HepG2 (cell line): ENCODE results near the gene MRPS5. TPM values are rescaled to one million over a fixed set of nuclear protein-coding genes. Genes with fewer than 3 reads are reported as not detected.

Experiments
- BCL3 ChIP-seq: sonication (generic); formaldehyde crosslinking; IDR thresholded peaks from 2 replicates; pipeline ENCODE4 v1.5.1; 2020; ENCODE audit warnings: mild to moderate bottlenecking, missing genetic modification reagents, moderate library complexity
- CBX2 ChIP-seq, 2 experiments: fragments of 200-600 bp in 1 of 2; sonication (generic); formaldehyde crosslinking in 1 of 2; IDR thresholded peaks; 2 replicates each; pipeline versions ENCODE4 v1.7.0 to v1.8.1; 2018 to 2022; ENCODE audit warnings: low read depth in 2 of 2, low read length in 1 of 2, mild to moderate bottlenecking in 1 of 2, missing genetic modification reagents in 1 of 2
- CREBL2 ChIP-seq: sonication (generic); formaldehyde crosslinking; IDR thresholded peaks from 2 replicates; pipeline ENCODE4 v1.8.1; 2023; ENCODE audit warnings: missing genetic modification reagents, mild to moderate bottlenecking, borderline replicate concordance
- DNMT1 ChIP-seq: sonication (generic); formaldehyde crosslinking; IDR thresholded peaks from 2 replicates; pipeline ENCODE4 v1.5.1; 2020; ENCODE audit warnings: mild to moderate bottlenecking, missing genetic modification reagents
- ERF ChIP-seq: IDR thresholded peaks from 2 replicates; pipeline ENCODE4 v1.6.1; 2018; ENCODE audit warnings: missing biosample characterization, missing genetic modification reagents
- GFI1 ChIP-seq: sonication (generic); formaldehyde crosslinking; IDR thresholded peaks from 2 replicates; pipeline ENCODE4 v1.5.0; 2020; ENCODE audit warnings: missing genetic modification reagents, mild to moderate bottlenecking, borderline replicate concordance
- HES4 ChIP-seq: sonication (generic); formaldehyde crosslinking; IDR thresholded peaks from 2 replicates; pipeline ENCODE4 v1.9.0; 2021; ENCODE audit warnings: mild to moderate bottlenecking, missing genetic modification reagents, borderline replicate concordance
- JARID2 ChIP-seq: sonication (generic); formaldehyde crosslinking; IDR thresholded peaks from 2 replicates; pipeline ENCODE4 v1.8.1; 2023; ENCODE audit warnings: missing genetic modification reagents, inconsistent platforms; ENCODE audit not compliant: insufficient replicate concordance
- MAFK ChIP-seq, 2 experiments: IDR thresholded peaks in 1 of 2; conservative IDR thresholded peaks in 1 of 2; 2 replicates each; pipeline ENCODE4 v1.6.1; 2011; ENCODE audit warnings: improper control_type of control experiment in 2 of 2, low read length in 2 of 2
- NCOA1 ChIP-seq: sonication (generic); formaldehyde crosslinking; IDR thresholded peaks from 2 replicates; pipeline ENCODE4 v1.9.0; 2021; ENCODE audit warnings: missing genetic modification reagents
- PAX8 ChIP-seq: sonication (generic); formaldehyde crosslinking; IDR thresholded peaks from 2 replicates; pipeline ENCODE4 v1.8.0; 2022; ENCODE audit warnings: mild to moderate bottlenecking, missing genetic modification reagents, borderline replicate concordance
- PTBP1 ChIP-seq: fragments of 200-400 bp; formaldehyde crosslinking; IDR thresholded peaks from 2 replicates; pipeline ENCODE4 v1.6.1; 2018; ENCODE audit warnings: low read length, low read depth; ENCODE audit not compliant: poor library complexity, severe bottlenecking
- ZBED4 ChIP-seq: sonication (generic); formaldehyde crosslinking; IDR thresholded peaks from 2 replicates; pipeline ENCODE4 v1.4.0; 2020; ENCODE audit warnings: missing genetic modification reagents, borderline replicate concordance
- ZBTB39 ChIP-seq: sonication (generic); formaldehyde crosslinking; IDR thresholded peaks from 2 replicates; pipeline ENCODE4 v1.5.0; 2020; ENCODE audit warnings: missing genetic modification reagents
- ZFP1 ChIP-seq: IDR thresholded peaks from 2 replicates; pipeline ENCODE4 v1.6.1; 2016
- ZNF224 ChIP-seq: sonication (generic); formaldehyde crosslinking; IDR thresholded peaks from 2 replicates; pipeline ENCODE4 v1.5.0; 2020; ENCODE audit warnings: mild to moderate bottlenecking, missing genetic modification reagents
- ZNF235 ChIP-seq: sonication (generic); formaldehyde crosslinking; IDR thresholded peaks from 2 replicates; pipeline ENCODE4 v1.8.1; 2023; ENCODE audit warnings: mild to moderate bottlenecking, missing genetic modification reagents, borderline replicate concordance
- ZNF543 ChIP-seq: sonication (generic); formaldehyde crosslinking; IDR thresholded peaks from 2 replicates; pipeline ENCODE4 v1.4.0; 2020; ENCODE audit warnings: mild to moderate bottlenecking, missing genetic modification reagents
- ZNF639 ChIP-seq: conservative IDR thresholded peaks from 2 replicates; pipeline ENCODE4 v1.6.1; 2018; ENCODE audit warnings: missing genetic modification reagents
- ZNF674 ChIP-seq: sonication (generic); formaldehyde crosslinking; IDR thresholded peaks from 2 replicates; pipeline ENCODE4 v1.5.0; 2020; ENCODE audit warnings: low read depth, mild to moderate bottlenecking, missing genetic modification reagents
- polyA plus RNA-seq, 8 experiments: library from polyadenylated mRNA; depleted of rRNA in 3 of 8; stranded (reverse) in 7 of 8; unstranded in 1 of 8; fragments of >200 nt; fragmentation: Illumina TruSeq in 4 of 8; extraction: Trizol in 4 of 8; gene quantifications; 2 replicates each; pipeline versions ENCODE4 v1.2.1 to v1.2.3, GENCODE V29; 2011 to 2016; ENCODE audit warnings: low read depth in 4 of 8, missing spikeins in 1 of 8, mixed read lengths in 1 of 8; ENCODE audit not compliant: insufficient read depth in 1 of 8
- total RNA-seq, 5 experiments: library from RNA; depleted of rRNA; stranded (reverse); fragments of >200 nt; fragmentation: Illumina TruSeq; extraction: Trizol; gene quantifications; 2 replicates each; pipeline ENCODE4 v1.2.3, GENCODE V29; 2016; ENCODE audit warnings: low read depth in 1 of 5

MRPS5 gene
- total and polyA plus RNA-seq, 2 of the 13 experiments (the other 11 are each of a cell fraction or from before 2014, with no cell fraction given) = 98.8 to 134 TPM

GRCh38 chr2:95165371-95166064 lies 43.9 kb upstream of the MRPS5 start, which contains the start of gene ZNF2 (continued):
- TF ChIP-seq ZBTB39 (CRISPR knock-in tag) (no peak; the same call in 1 of the 2 replicates), CBX2 (IDR thresholded peaks at IDR 0.05; ENCODE audit: low read depth, low read length) (no peak), CBX2 (CRISPR knock-in tag; IDR thresholded peaks at IDR 0.05; ENCODE audit: low read depth) (no peak), CREBL2 (no peak), JARID2 (CRISPR knock-in tag) (no peak), ZNF674 (CRISPR knock-in tag) (no peak), ZNF543 (CRISPR knock-in tag) (no peak; the same call in 1 of the 2 replicates), PAX8 (CRISPR knock-in tag) (no peak; the same call in 1 of the 2 replicates), GFI1 (peak; percentile 21; the same call in 1 of the 2 replicates), ZBED4 (CRISPR knock-in tag) (peak; percentile 51; the same call in 1 of the 2 replicates), ZNF639 (CRISPR knock-in tag) (0 out of 2 replicates have a peak, but pooled peaks have one; percentile 22), ZFP1 (CRISPR knock-in tag) (no peak), PTBP1 (no peak), HES4 (CRISPR knock-in tag) (peak; percentile 80; the same call in 1 of the 2 replicates), MAFK (conservative IDR thresholded peaks at IDR 0.05 in 1 of 2, IDR thresholded peaks at IDR 0.05 in 1 of 2; ENCODE audit: low read length in 2 of 2) (no peak), BCL3 (peak; percentile 60), ZNF235 (CRISPR knock-in tag) (no peak; the same call in 1 of the 2 replicates), ZNF224 (CRISPR knock-in tag) (peak; percentile 69; the same call in 1 of the 2 replicates), DNMT1 (CRISPR knock-in tag) (peak; percentile 68; the same call in 1 of the 2 replicates), ERF (CRISPR knock-in tag) (peak; percentile 98), NCOA1 (no peak)
